SJSA1 (cell line): ENCODE results near the gene LHFPL2. TPM values are rescaled to one million over a fixed set of nuclear protein-coding genes. Genes with fewer than 3 reads are reported as not detected.

Experiments used
- DNase-seq, 2 experiments: peaks; one replicate each; pipeline ENCODE4 v3.0.0-alpha.2; 2015 to 2020; ENCODE audit warnings: low spot score in 2 of 2, low read depth in 1 of 2
- H3K27ac ChIP-seq: fragments of 250-450 bp; sonication (Bioruptor Pico); 2 replicates; pipeline ENCODE4 v1.5.1; 2020; ENCODE audit warnings: mild to moderate bottlenecking, moderate library complexity
- H3K27me3 ChIP-seq: fragments of 250-450 bp; sonication (Bioruptor Pico); replicated peaks from 2 replicates; pipeline ENCODE4 v1.5.1; 2020; ENCODE audit warnings: mild to moderate bottlenecking, moderate library complexity
- H3K36me3 ChIP-seq: fragments of 250-450 bp; sonication (Bioruptor Pico); 2 replicates; pipeline ENCODE4 v1.5.1; 2020; ENCODE audit warnings: mild to moderate bottlenecking
- H3K4me1 ChIP-seq: fragments of 250-450 bp; sonication (Bioruptor Pico); replicated peaks from 2 replicates; pipeline ENCODE4 v1.6.1; 2021; ENCODE audit warnings: mild to moderate bottlenecking
- H3K4me3 ChIP-seq: fragments of 250-450 bp; sonication (Bioruptor Pico); 2 replicates; pipeline ENCODE4 v1.5.1; 2020; ENCODE audit warnings: mild to moderate bottlenecking
- H3K9me3 ChIP-seq: fragments of 250-450 bp; sonication (Bioruptor Pico); replicated peaks from 2 replicates; pipeline ENCODE4 v1.5.1; 2020; ENCODE audit warnings: mild to moderate bottlenecking
- total RNA-seq: library from RNA; depleted of rRNA; stranded (reverse); fragments of >200 nt; shearing (Covaris generic); gene quantifications from 2 replicates; pipeline ENCODE4 v1.2.3, GENCODE V29; 2014

The LHFPL2 gene
- total RNA-seq, 1 experiment from 2014 or later: 19.3 TPM

DNA sequence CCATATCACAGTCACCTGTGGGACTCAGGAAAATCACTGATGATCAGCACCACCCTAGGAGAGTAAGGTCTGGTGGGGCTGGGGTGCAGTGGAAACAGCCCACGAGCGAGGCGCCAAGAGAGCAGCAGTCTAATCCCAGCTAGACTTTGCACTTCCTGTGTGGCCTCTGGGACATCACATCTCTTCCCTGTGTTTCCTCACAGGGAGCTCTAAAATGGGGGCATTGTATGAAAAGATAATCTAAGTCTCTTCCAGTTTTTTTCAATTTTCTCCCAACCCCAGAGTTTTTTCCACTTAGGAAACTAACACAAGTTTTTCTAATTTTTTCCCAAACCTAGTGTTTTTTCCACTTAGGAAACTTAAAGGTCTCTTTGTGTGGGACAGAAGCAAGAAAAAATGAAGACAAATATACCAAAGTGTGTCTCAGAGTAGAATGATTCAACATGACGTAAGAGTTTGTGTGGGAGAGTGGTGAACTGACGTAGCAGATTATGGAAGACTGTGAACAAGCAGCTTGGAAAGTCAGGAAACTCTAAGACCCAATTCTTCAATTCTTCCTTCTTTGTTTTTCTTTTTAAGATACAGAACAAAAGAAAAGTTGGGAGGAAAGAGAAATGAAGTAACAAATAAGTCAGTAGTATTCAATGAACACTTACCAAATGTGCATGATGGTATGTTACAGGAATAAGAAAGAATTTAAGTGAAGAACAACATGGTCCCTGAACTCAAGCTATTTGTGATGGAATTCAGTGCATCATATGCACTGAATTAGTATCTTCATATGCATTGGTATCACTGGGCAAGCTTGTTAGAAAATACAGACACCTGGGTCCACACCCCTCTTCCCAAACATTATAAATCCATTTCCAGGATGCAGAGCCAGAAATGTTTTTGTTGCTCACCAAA is 51.3 kb downstream of the LHFPL2 start:
- Histone ChIP-seq H3K27ac (peak overlapping the region; percentile 73), H3K36me3 (no peaks in the 10 kb centered on the region), H3K4me1 (peaks cover 75% of the 10 kb centered on the region), H3K4me3 (no peak overlapping the region), H3K9me3 (no peaks in the 10 kb centered on the region), H3K27me3 (no peaks in the 10 kb centered on the region)
- DNase-seq: peak in 1 of 2 experiments; percentile 56

DNA sequence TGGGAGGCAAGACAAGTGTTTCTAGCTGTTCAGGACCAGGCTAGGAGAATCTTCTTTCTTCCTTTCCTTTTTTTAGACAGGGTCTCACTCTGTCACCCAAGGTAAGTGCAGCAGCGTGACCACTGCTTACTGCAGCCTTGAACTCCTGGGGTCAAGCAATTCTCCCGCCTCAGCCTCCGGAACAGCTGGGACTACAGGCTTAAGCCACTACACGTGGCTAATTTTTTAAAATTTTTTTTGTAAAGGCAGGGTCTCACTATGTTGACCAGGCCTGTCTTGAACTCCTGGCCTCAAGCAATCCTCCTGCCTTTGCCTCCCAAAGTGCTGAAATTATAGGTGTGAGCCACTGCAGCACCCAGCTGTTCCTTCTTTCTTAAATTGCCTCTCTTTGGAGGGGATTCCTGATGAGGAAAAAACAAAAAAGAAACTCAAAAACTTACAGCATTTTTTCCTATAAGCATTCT is 53.1 kb downstream of the LHFPL2 start:
- Histone ChIP-seq H3K27me3 (no peaks in the 10 kb centered on the region), H3K27ac (peak overlapping the region; percentile 83), H3K4me3 (no peak overlapping the region), H3K4me1 (peaks cover 80% of the 10 kb centered on the region), H3K36me3 (no peaks in the 10 kb centered on the region), H3K9me3 (no peaks in the 10 kb centered on the region)
- no peak for DNase-seq

DNA sequence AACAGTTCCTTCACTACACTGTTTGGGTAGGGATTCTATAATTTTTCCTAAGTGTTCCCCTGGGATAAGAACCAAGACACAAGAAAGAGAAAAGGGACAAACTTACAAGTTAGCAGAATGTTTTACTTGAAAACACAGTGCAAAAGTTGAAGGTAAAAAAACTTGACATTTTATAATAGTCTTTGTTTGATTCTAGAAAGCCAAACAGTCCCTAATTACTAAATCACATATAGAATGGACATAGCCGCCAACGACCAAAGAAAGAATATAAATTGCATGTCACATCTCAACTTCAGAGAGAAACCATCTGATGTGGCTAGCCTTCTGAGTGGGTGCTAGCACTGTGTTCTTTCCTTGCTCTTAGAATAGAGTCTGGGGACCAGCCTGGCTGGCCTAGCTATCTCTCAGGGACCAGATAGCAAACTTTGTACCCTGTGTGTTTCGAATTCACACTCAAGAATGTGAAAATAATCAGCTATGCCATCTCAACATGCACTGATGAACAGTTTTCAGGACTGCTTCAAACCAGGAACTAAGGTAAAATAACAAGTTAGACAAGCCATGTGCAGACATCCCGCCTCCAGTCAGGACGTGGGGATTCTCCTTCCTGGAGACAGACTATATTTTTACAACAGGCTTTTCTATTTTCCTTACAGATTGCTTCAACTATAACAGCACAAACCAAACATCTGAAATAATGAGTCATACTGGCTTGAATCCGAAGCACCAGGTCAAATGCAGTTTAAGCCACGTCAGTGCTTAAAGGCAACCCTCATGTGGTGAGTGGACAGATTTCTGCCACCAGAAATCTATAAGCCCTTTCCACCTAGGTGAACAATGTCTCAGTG is 53.7 kb downstream of the LHFPL2 start:
- Histone ChIP-seq H3K9me3 (no peaks in the 10 kb centered on the region), H3K4me1 (peaks cover 79% of the 10 kb centered on the region), H3K27me3 (no peaks in the 10 kb centered on the region), H3K27ac (peak overlapping the region; percentile 83), H3K36me3 (no peaks in the 10 kb centered on the region), H3K4me3 (no peak overlapping the region)
- peak; percentile 83 to 89 for DNase-seq

DNA sequence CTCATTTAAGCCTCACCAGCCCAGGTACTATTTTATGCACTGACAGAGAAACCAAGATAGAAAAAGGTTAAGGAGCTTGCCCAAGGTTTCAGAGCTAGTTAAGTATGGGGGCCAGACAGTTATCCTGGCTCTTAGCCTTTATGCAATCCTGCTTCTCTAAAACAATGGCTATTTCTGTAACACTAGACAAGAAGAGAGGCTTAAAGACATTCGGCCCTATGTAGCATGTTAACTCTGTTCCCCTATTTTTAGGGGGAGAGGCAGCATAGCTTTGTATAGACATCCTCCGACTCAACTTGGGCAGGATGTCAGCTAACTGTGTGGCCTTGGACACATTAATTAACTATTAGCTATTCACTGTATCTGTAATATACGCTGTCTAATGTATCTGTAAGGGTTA is 54.6 kb downstream of the LHFPL2 start:
- H3K4me1 ChIP-seq: peaks cover 79% of the 10 kb centered on the region
- H3K36me3 ChIP-seq: no peaks in the 10 kb centered on the region
- H3K27me3 ChIP-seq: no peaks in the 10 kb centered on the region
- peak overlapping the region; percentile 83 for H3K27ac ChIP-seq
- H3K9me3 ChIP-seq: no peaks in the 10 kb centered on the region
- DNase-seq: peak in 1 of 2 experiments; percentile 18
- H3K4me3 ChIP-seq: no peak overlapping the region

DNA sequence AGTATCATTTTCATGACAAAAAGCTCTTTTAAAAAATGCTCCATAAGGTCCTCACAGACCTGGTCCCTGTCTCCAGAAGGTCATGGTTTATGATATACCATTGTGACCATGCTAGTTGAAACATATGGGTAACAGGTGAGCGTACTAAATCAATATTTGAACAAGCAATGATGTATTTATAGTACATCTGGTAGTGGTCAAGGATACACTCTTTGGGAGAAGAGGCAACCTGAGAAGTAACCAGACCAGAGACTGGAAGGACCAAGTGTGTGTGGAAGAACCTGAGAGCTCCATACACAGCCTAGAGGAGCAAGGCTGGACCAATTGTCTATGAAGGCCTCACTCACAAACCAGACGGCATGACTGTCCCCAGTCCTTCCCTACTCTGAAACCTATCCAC is 55.1 kb downstream of the LHFPL2 start:
- no peak overlapping the region for H3K4me3 ChIP-seq
- H3K36me3 ChIP-seq: no peaks in the 10 kb centered on the region
- H3K27ac ChIP-seq: no peak overlapping the region
- peaks cover 78% of the 10 kb centered on the region for H3K4me1 ChIP-seq
- H3K27me3 ChIP-seq: no peaks in the 10 kb centered on the region
- no peak for DNase-seq
- H3K9me3 ChIP-seq: no peaks in the 10 kb centered on the region

DNA sequence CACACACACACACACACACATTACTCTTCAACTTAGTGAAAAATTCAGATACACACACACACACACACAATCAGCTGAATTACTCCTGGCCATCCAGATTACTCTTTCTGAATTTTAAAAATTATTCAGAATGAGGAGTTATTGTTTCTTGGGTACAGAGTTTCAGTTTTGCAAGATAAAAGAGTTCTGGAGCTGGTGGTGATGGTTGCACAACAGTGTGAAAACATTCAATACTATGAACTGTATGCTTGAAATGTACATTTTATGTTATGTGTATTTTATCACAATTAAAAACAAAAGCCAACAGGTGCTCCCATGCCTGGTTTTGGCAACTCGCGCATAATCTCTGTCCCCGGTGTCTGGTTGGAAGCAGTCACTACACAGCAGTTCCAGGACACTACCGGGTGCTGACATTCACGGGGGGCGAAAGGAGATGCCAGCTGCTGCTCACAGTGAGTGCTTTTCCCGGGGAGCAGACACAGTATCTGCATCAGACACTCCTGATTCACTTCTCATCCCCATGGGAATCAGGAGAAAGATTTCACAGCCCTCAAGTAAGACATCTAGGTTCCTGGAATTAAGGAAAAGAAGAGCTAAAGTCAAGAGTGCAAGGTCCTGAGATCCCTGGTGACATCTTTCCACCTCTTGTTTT is 55.7 kb downstream of the LHFPL2 start:
- no peak for DNase-seq
- Histone ChIP-seq H3K9me3 (no peaks in the 10 kb centered on the region), H3K27ac (no peak overlapping the region), H3K36me3 (no peaks in the 10 kb centered on the region), H3K4me1 (peaks cover 74% of the 10 kb centered on the region), H3K4me3 (no peak overlapping the region), H3K27me3 (no peaks in the 10 kb centered on the region)

DNA sequence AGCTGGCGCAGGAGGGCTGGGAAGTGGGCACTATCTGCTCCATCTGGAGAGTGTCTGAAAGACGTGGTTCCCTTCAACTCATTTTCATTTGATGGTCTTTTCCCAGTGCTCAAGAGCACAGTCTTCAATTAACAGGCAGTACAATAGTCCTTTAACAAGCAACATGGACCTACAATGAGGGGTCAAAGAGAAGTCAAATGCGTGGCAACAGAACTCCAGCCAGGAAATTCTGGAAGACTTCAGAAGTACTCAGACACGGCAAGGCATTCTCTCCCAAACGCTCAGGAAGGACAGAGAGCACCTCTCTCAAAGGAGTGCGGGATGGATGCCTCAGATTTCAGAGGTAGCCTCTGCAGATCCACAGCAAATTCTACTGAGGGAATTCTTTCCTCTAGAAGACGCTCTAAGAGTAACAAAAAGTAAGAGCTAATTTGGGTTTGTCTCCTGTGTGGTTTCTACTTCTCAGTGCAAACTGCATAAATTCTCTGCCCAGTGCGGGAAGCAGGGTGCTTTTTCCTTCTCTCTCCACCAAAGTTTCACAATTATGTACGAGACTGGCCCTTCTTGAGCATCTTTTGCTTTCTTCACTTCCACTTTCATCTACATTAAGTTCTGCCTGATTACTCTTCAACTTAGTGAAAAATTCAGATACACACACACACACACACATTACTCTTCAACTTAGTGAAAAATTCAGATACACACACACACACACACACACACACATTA is 56.4 kb downstream of the LHFPL2 start:
- Histone ChIP-seq H3K4me1 (peaks cover 74% of the 10 kb centered on the region), H3K27me3 (no peaks in the 10 kb centered on the region), H3K36me3 (no peaks in the 10 kb centered on the region), H3K9me3 (no peaks in the 10 kb centered on the region), H3K4me3 (no peak overlapping the region), H3K27ac (peak overlapping the region; percentile 97)
- DNase-seq: peak in 1 of 2 experiments; percentile 63

DNA sequence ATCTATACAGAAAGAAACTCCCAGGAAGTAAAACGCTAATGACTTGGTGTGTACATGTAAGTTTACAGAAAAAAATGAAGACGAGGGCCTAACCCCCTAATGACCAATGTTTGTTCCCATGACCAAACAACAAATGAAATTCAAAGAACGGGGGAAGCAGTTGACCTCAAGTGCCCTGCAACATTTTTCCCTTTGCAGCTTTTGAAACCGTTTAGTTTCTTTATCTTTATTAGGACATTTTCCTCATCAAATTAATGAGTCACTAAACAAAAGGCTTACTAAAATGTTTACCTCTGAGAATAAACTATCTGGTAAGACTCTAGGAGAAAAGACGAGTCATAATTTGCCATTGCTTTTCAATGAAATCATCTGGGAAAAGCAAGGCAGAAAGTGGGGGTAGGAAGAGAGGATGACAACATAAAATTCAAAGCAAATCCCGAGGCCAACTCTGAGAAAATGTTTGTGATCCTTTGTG is 57.4 kb downstream of the LHFPL2 start:
- no peaks in the 10 kb centered on the region for H3K36me3 ChIP-seq
- H3K9me3 ChIP-seq: no peaks in the 10 kb centered on the region
- peak overlapping the region; percentile 97 for H3K27ac ChIP-seq
- peaks cover 74% of the 10 kb centered on the region for H3K4me1 ChIP-seq
- no peaks in the 10 kb centered on the region for H3K27me3 ChIP-seq
- peak; percentile 56 to 95 for DNase-seq
- H3K4me3 ChIP-seq: peak overlapping the region; percentile 8; the same call in 1 of the 2 replicates

DNA sequence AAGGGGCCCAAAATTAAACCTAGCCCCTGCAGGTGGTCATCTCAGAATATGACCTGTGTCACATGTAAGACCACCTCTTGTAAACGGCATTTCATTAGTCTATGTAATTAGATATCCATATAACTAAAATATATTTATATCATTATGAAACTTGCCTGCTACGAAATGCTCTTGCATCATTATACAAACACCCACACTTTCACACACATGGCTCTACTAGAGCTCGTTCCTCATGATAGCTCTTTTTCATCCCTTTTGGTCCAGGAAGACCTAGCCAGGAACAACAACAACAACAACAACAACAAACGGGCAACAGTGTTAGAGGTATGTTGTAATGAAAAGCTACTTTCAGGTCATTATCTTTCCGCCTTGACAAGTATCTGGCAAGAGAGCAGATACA is 58.6 kb downstream of the LHFPL2 start:
- peaks cover 4% of the 10 kb centered on the region; the same call in 1 of the 2 replicates for H3K36me3 ChIP-seq
- no peaks in the 10 kb centered on the region for H3K9me3 ChIP-seq
- peaks cover 69% of the 10 kb centered on the region for H3K4me1 ChIP-seq
- no peak overlapping the region for H3K4me3 ChIP-seq
- no peaks in the 10 kb centered on the region for H3K27me3 ChIP-seq
- DNase-seq: no peak
- H3K27ac ChIP-seq: no peak overlapping the region; the same call in 1 of the 2 replicates

DNA sequence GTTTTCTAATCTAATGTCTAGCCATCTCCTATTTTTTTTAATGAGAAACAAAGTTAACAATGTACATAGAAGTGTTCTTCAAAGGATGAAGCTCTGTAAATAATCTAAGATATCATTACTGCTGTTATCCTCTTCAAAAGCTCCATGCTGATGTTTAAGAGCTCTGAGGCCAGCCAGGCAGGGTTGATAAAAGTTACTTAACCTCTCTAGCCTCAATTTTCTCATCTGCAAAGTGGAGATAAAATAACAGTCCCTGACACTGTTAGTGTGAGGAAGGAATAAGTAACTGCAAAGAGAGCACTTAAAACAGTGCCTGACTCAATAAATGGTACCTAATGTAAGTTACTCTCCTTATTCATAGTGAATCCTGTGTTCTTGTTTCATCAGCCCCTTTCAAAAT is 60.1 kb downstream of the LHFPL2 start:
- H3K27ac ChIP-seq: no peak overlapping the region
- H3K4me1 ChIP-seq: peaks cover 55% of the 10 kb centered on the region
- DNase-seq: no peak
- peaks cover 4% of the 10 kb centered on the region; the same call in 1 of the 2 replicates for H3K36me3 ChIP-seq
- no peak overlapping the region for H3K4me3 ChIP-seq
- H3K9me3 ChIP-seq: no peaks in the 10 kb centered on the region
- H3K27me3 ChIP-seq: no peaks in the 10 kb centered on the region

DNA sequence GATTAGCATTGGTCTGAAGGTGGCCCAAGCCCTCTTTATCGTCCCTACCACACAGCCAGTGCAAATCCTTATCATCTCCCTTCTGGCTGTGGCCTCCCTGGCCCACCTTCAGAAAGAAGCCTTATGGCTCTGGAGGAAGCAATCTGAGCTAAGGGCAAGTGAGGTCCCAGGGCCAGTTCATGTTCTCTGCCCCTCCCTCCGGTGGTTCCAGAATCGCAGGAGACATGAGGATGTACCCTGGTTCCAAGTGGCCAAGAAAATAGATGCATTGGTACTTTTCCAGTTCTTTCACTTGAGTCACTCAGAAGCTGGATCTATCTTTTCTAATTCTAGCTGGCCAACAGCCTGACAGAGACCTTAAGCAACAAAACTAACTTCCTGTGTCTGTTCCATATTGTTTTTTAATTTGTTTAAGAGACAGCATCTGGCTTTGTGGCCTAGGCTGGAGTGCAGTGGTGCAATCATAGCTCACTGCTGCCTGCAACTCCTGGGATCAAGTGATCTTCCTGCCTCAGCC is 60.7 kb downstream of the LHFPL2 start:
- H3K4me3 ChIP-seq: no peak overlapping the region
- DNase-seq: no peak
- peaks cover 4% of the 10 kb centered on the region; the same call in 1 of the 2 replicates for H3K36me3 ChIP-seq
- H3K27ac ChIP-seq: no peak overlapping the region
- H3K4me1 ChIP-seq: peaks cover 49% of the 10 kb centered on the region
- no peaks in the 10 kb centered on the region for H3K9me3 ChIP-seq
- no peaks in the 10 kb centered on the region for H3K27me3 ChIP-seq

DNA sequence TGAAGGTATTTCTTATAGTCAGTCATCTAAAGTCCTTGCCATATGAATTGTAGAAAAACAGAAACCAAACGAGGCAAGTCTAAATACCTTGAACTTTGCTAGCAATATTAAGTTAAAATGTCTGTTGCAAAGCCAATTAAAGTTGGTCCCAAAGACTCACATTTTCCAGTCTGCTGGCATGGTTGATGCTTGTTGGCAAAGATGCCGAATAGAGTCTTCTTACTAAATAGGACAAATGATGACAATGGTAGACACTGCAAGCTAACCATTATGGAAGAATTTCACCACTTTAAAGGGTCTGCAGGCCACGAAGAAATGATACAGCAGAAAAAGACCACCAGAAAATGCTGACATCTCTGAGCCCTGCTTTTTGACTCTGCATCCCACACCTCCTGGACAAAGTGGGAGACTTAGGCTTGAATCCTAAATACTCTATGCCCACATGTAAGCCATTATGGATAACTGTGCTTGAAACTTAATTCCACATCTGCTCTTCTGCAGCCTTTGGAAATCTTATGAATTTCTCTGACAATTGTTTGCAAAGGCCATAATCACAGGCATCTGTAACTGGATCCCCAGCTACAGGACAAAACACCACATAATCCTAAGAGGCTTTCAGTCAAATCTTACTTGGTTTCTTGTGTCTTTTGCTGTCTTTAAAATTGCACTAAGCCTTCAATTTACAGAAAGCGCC is 61.3 kb downstream of the LHFPL2 start:
- DNase-seq: no peak
- Histone ChIP-seq H3K9me3 (no peaks in the 10 kb centered on the region), H3K27me3 (no peaks in the 10 kb centered on the region), H3K36me3 (peaks cover 4% of the 10 kb centered on the region; the same call in 1 of the 2 replicates), H3K4me3 (no peak overlapping the region), H3K4me1 (peaks cover 43% of the 10 kb centered on the region), H3K27ac (peak overlapping the region; percentile 61)
